Cardiac muscle cell (in vitro differentiated cells and primary cell): ENCODE measurements around the gene ARL2BP. TPM values are rescaled to one million over a fixed set of nuclear protein-coding genes. Genes with fewer than 3 reads are reported as not detected.

Experiments
- DNase-seq, 2 donors: peaks; one replicate each; pipeline versions ENCODE4 v3.0.0 to v3.0.0-alpha.2; 2010 to 2017; ENCODE audit warnings: low read depth in 1 of 2, low spot score in 1 of 2
- H3K27ac ChIP-seq: fragments of 200-600 bp; sonication (generic); 2 replicates; pipeline ENCODE4 v1.5.1; 2016
- H3K27me3 ChIP-seq: fragments of 200-600 bp; sonication (generic); 2 replicates; pipeline ENCODE4 v1.6.0; 2016; ENCODE audit warnings: control low read depth
- H3K36me3 ChIP-seq: fragments of 200-600 bp; sonication (generic); 2 replicates; pipeline ENCODE4 v1.5.1; 2016; ENCODE audit warnings: control low read depth
- H3K4me1 ChIP-seq: fragments of 200-600 bp; sonication (generic); 2 replicates; pipeline ENCODE4 v1.8.1; 2017; ENCODE audit warnings: low read depth, mild to moderate bottlenecking, mixed run types
- H3K4me3 ChIP-seq: fragments of 200-600 bp; sonication (generic); 2 replicates; pipeline ENCODE4 v1.5.1; 2016; ENCODE audit warnings: mild to moderate bottlenecking
- H3K9me3 ChIP-seq: fragments of 200-600 bp; sonication (generic); 2 replicates; pipeline ENCODE4 v1.5.1; 2017; ENCODE audit warnings: low read depth, mild to moderate bottlenecking, control low read depth
- CTCF ChIP-seq: IDR thresholded peaks from 2 replicates; pipeline ENCODE4 v1.5.1; 2012; ENCODE audit warnings: low read depth, mild to moderate bottlenecking, low read length
- polyA plus RNA-seq: library from polyadenylated mRNA; unstranded; fragments of >200 nt; fragmentation: Nextera tagmentation; extraction: Ambion mirVana; gene quantifications from 2 replicates; pipeline ENCODE4 v1.2.1, GENCODE V29; 2016
- total RNA-seq: library from RNA; depleted of rRNA; stranded (reverse); fragments of >200 nt; gene quantifications from 2 replicates; pipeline ENCODE4 v1.2.3, GENCODE V29; 2016

ARL2BP gene
- total and polyA plus RNA-seq, 2 experiments from 2014 or later, result 72.7 to 144 TPM

GRCh38 chr16:57283214-57283958, 38.3 kb downstream of the ARL2BP start:
- no peak for DNase-seq
- Histone ChIP-seq H3K36me3 (no peaks in the 10 kb centered on the region), H3K4me3 (peak overlapping the region; percentile 46), H3K27me3 (peaks cover 13% of the 10 kb centered on the region), H3K27ac (no peak overlapping the region), H3K9me3 (no peaks in the 10 kb centered on the region), H3K4me1 (no peaks in the 10 kb centered on the region)
- no peak for TF ChIP-seq CTCF

GRCh38 chr16:57283959-57284208, 38.8 kb downstream of the ARL2BP start:
- Histone ChIP-seq H3K4me1 (no peaks in the 10 kb centered on the region), H3K9me3 (no peaks in the 10 kb centered on the region), H3K27me3 (peaks cover 13% of the 10 kb centered on the region), H3K4me3 (peak overlapping the region; percentile 46), H3K27ac (no peak overlapping the region), H3K36me3 (no peaks in the 10 kb centered on the region)
- no peak for TF ChIP-seq CTCF
- no peak for DNase-seq

DNA sequence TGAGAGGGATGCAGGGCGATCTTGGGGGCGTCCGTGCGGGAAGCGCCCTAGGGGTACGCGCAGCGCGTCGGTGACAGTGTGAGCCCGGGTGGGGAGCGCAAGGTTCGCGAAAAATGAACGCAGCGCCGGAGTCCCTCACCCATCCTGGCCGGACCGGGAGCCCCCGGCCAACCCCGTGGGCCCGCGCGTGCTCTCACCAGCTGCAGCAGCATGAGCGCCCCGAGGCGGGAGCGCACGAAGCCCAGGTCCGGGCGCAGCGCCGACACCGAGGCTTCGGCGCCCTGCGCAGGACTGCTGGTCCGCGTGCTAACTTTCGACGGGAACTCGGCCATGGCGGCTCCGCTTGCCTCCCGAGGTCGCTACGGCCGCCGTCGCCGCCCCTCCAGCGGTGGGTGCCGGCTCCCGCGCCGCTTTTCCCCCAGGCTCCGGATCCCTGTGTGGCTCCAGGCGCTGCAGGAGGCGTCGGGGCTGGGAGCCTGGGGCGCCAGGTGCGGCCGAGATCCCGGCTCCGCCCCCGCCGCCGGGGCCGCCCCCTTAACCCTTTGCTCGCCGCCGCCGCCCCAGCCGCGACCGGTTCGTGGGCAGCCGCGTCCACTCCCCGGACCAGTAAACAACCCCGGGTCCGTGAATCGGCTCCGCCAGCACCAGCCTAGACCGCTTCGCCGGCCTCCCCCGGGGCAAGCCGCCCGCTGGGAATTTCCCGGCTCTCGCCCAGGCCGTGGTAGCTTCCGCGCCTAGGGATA, 39.3 kb downstream of the ARL2BP start, which contains the start of gene PLLP:
TSS of gene PLLP (minus strand) at position 464 of the 743 bp plus-strand sequence. CDS start at position 332, 132 bp downstream.
- no peaks in the 10 kb centered on the region for H3K36me3 ChIP-seq
- DNase-seq, result peak; percentile 41 to 57
- no peak for TF ChIP-seq CTCF
- H3K9me3 ChIP-seq, result no peaks in the 10 kb centered on the region
- H3K27ac ChIP-seq, result no peak within 1 kb of the TSS
- peak within 1 kb of the TSS; percentile 46 for H3K4me3 ChIP-seq
- H3K4me1 ChIP-seq, result no peaks in the 10 kb centered on the region
- peaks cover 13% of the 10 kb centered on the region for H3K27me3 ChIP-seq

DNA sequence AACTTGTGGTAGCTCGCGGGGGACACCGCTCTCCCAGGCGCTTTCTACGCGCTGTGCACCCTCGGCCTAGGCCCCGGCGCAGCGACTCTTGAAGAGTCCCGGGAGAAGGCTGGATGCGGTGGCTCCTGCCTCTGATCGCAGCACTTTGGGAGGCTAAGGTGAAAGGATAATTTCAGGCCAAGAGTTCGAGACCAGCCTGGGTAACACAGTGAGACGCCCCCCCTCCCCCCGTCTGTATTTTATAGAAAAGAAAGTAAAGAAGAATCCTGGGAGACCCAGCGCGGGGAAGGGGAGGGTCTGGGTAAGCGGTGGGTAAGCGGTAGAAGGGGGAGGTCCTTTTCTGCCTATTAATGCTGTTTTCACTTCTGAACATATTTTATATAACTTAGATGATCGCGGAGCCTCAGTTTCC, 39.9 kb downstream of the ARL2BP start:
- TF ChIP-seq CTCF, result no peak
- Histone ChIP-seq H3K4me1 (no peaks in the 10 kb centered on the region), H3K27ac (no peak overlapping the region), H3K9me3 (no peaks in the 10 kb centered on the region), H3K4me3 (peak overlapping the region; percentile 46), H3K27me3 (peaks cover 13% of the 10 kb centered on the region), H3K36me3 (no peaks in the 10 kb centered on the region)
- no peak for DNase-seq

GRCh38 chr16:57285379-57285778, 40.3 kb downstream of the ARL2BP start:
- Histone ChIP-seq H3K27me3 (peaks cover 13% of the 10 kb centered on the region), H3K4me1 (no peaks in the 10 kb centered on the region), H3K36me3 (no peaks in the 10 kb centered on the region), H3K27ac (no peak overlapping the region), H3K4me3 (no peak overlapping the region), H3K9me3 (no peaks in the 10 kb centered on the region)
- DNase-seq, result no peak
- no peak for TF ChIP-seq CTCF
